Panc1 (cell line): ENCODE data around the gene HAGHL. TPM values are rescaled to one million over a fixed set of nuclear protein-coding genes. Genes with fewer than 3 reads are reported as not detected.
A peak's percentile ranks its signal among the peaks of the same experiment; 100 is the strongest.

Experiments
- ATAC-seq: fragments of 200-7000 bp; cut with Tn5 transposase; 2 replicates; pipeline ENCODE4 v1.9.1; 2020; ENCODE audit warnings: mild to moderate bottlenecking, moderate library complexity
- BruUV-seq: library from RNA; stranded (reverse); fragments of 400-500 nt; replicated peaks from 2 replicates; lab custom pipeline; 2021; lab: Mats Ljungman, UMichigan
- CTCF ChIA-PET: fragments of 300-600 bp; sonication (Branson Sonifier 250); formaldehyde crosslinking; loops from one replicate; lab custom pipeline; 2022; ENCODE audit warnings: antibody characterized with exemption; lab: Charles Lee
- POLR2A ChIA-PET: fragments of 300-600 bp; sonication (Branson Sonifier 250); formaldehyde crosslinking; loops from one replicate; lab custom pipeline; 2022; ENCODE audit warnings: antibody characterized with exemption; lab: Charles Lee
- DNase-seq: peaks from one replicate; pipeline ENCODE4 v3.0.0-alpha.2; 2010; ENCODE audit warnings: low read depth, low spot score
- H3K27ac ChIP-seq: 2 replicates; pipeline ENCODE4 v1.5.1; 2011; ENCODE audit warnings: mild to moderate bottlenecking, low read length, inconsistent platforms
- H3K27me3 ChIP-seq: fragments of 200-500 bp; sonication (Bioruptor generic); 2 replicates; pipeline ENCODE4 v1.6.0; 2014; ENCODE audit warnings: low read length, inconsistent platforms; ENCODE audit not compliant: control insufficient read depth, insufficient read depth
- H3K36me3 ChIP-seq: fragments of 200-500 bp; sonication (Bioruptor generic); 2 replicates; pipeline ENCODE4 v1.5.1; 2014; ENCODE audit warnings: inconsistent platforms, mild to moderate bottlenecking, low read length, moderate library complexity; ENCODE audit not compliant: control insufficient read depth, insufficient read depth
- H3K4me1 ChIP-seq: 2 replicates; pipeline ENCODE4 v1.5.1; 2011; ENCODE audit warnings: inconsistent platforms, mild to moderate bottlenecking, low read length, moderate library complexity; ENCODE audit not compliant: control insufficient read depth, insufficient read depth
- H3K4me3 ChIP-seq, 2 experiments: 2 replicates each; pipeline ENCODE4 v1.5.1; 2011 to 2012; ENCODE audit warnings: low read depth in 2 of 2, low read length in 2 of 2, mild to moderate bottlenecking in 2 of 2, inconsistent platforms in 1 of 2, moderate library complexity in 1 of 2
- H3K9me3 ChIP-seq: fragments of 200-500 bp; sonication (Bioruptor generic); 2 replicates; pipeline ENCODE4 v1.5.1; 2014; ENCODE audit warnings: low read depth, mild to moderate bottlenecking, inconsistent platforms, low read length, moderate library complexity; ENCODE audit not compliant: control insufficient read depth, insufficient read depth
- CTCF ChIP-seq: fragments of 450-650 bp; IDR thresholded peaks from 2 replicates; pipeline ENCODE4 v1.5.1; 2017; ENCODE audit warnings: mild to moderate bottlenecking
- POLR2AphosphoS5 ChIP-seq: IDR thresholded peaks from 2 replicates; pipeline ENCODE4 v1.6.1; 2012; ENCODE audit warnings: mild to moderate bottlenecking, low read depth, low read length, moderate library complexity
- REST ChIP-seq, 2 experiments: IDR thresholded peaks; 2 replicates each; pipeline ENCODE4 v1.6.1; 2011 to 2012; ENCODE audit warnings: low read depth in 2 of 2, control low read depth in 1 of 2, low read length in 1 of 2, mild to moderate bottlenecking in 1 of 2, moderate library complexity in 1 of 2; ENCODE audit not compliant: insufficient read depth in 1 of 2
- SIN3A ChIP-seq: IDR thresholded peaks from 2 replicates; pipeline ENCODE4 v1.6.1; 2012; ENCODE audit warnings: low read depth, mild to moderate bottlenecking, low read length, moderate library complexity, borderline replicate concordance; ENCODE audit not compliant: insufficient read depth
- TCF7L2 ChIP-seq: IDR thresholded peaks from 2 replicates; pipeline ENCODE4 v1.6.1; 2011; ENCODE audit warnings: mild to moderate bottlenecking, low read depth, low read length, inconsistent platforms
- in situ Hi-C: cut with HindIII; loops from 2 replicates; pipeline ENCODE4 v1.10.0; 2016; ENCODE audit warnings: low sequenced_read_pairs, low pct_unique_long_range_greater_than_20kb
- intact Hi-C: fragments of 100-400 bp; cut with micrococcal nuclease; formaldehyde crosslinking; loops from one replicate; pipeline ENCODE4 v1.10.0; 2022; ENCODE audit not compliant: unreplicated experiment
- total RNA-seq: library from RNA; stranded (reverse); gene quantifications from one replicate; pipeline ENCODE4 v1.2.1, GENCODE V29; 2021; ENCODE audit not compliant: unreplicated experiment

Gene HAGHL
- total RNA-seq, 1 experiment from 2014 or later = 41.1 TPM

- H3K4me1 ChIP-seq = peaks cover 6% of the 10 kb centered on the region
- ATAC-seq (no peak), DNase-seq (no peak)
- ChIA-PET CTCF (no interaction called here), POLR2A (no interaction called here)
- H3K27me3 ChIP-seq = no peaks in the 10 kb centered on the region
- in situ Hi-C loops (no loop called here), intact Hi-C loops (no loop called here)
- no TSS peak for BruUV-seq
- H3K9me3 ChIP-seq = no peaks in the 10 kb centered on the region
- no peak overlapping the region for H3K27ac ChIP-seq
- peak overlapping the region; percentile 55 to 56; a peak in 2 of 4 replicates for H3K4me3 ChIP-seq
- no peak for TF ChIP-seq TCF7L2
- no peak for TF ChIP-seq CTCF
- no peak for TF ChIP-seq POLR2AphosphoS5
- no peak for TF ChIP-seq REST (IDR thresholded peaks at IDR 0.05; ENCODE audit: insufficient read depth in 1 of 2, low read depth in 2 of 2, low read length in 1 of 2)
- no peak for TF ChIP-seq SIN3A
- H3K36me3 ChIP-seq = peaks cover 5% of the 10 kb centered on the region; the same call in 1 of the 2 replicates
Observed at GRCh38 chr16:704047-704446, 22.9 kb upstream of the HAGHL start.

- H3K36me3 ChIP-seq = peaks cover 5% of the 10 kb centered on the region; the same call in 1 of the 2 replicates
- intact Hi-C loops (no loop called here), in situ Hi-C loops (no loop called here)
- CTCF ChIA-PET = no interaction called here
- H3K4me1 ChIP-seq = peaks cover 7% of the 10 kb centered on the region
- H3K9me3 ChIP-seq = no peaks in the 10 kb centered on the region
- ATAC-seq = peak; percentile 10
- peak overlapping the region; percentile 55 to 56 for H3K4me3 ChIP-seq
- DNase-seq = no peak
- BruUV-seq = no TSS peak
- TF ChIP-seq POLR2AphosphoS5 (no peak), CTCF (no peak), SIN3A (no peak), TCF7L2 (no peak), REST (IDR thresholded peaks at IDR 0.05; ENCODE audit: insufficient read depth in 1 of 2, low read depth in 2 of 2, low read length in 1 of 2) (peak; percentile 84 to 91)
- H3K27ac ChIP-seq = peak overlapping the region; percentile 51; the same call in 1 of the 2 replicates
- H3K27me3 ChIP-seq = no peaks in the 10 kb centered on the region
- POLR2A ChIA-PET = no interaction called here
Observed at GRCh38 chr16:704552-705380, 22.1 kb upstream of the HAGHL start.
